NCI-H82 treated with DMSO at 0.1 percent for 48 hours (cell line): ENCODE measurements around the gene ZFP36L2.

Experiments used
- DNase-seq: peaks from one replicate; lab custom pipeline; 2025; ENCODE audit not compliant: unreplicated experiment; lab: John Stamatoyannopoulos, UW

The ZFP36L2 gene

DNA sequence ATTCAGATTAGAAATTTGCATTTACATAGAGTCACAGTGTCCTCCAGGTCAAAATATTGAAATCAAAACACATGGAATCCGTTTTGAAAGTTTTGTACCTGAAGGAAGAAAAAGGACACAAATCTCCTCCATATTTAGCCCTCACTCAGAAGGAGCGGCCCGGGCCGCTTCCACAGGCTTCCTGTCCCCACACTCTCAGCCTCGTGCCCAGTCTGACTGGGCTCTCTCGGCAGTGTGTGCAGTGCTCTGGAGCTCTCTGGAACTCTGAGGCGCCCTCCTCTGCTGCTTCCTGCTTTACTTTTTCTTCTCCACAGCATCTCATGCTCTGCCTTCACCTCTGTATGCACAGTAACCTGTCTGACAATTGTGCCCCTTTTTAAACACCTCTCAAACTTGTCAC lies 22.2 kb upstream of the ZFP36L2 start:
- DNase-seq = no peak

DNA sequence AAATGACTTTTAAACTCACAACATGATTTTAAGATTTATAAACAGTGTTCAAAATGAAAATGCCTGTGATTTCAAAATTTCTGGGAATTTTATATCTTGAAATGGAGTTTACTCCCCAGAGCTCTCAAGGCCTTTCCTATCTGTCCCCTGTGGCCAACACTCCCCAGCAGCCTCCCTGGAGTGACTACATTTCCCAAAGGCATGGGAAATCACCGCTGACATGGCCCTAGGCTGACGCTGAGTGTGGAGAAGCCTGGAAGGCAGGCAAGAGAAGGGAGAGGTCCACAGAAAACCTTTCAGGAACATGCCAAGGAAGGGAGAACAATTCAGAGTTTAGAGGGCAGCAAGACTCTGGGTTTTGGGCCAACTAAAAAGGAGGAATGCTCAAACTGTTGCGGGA lies 20.2 kb upstream of the ZFP36L2 start:
- no peak for DNase-seq

DNA sequence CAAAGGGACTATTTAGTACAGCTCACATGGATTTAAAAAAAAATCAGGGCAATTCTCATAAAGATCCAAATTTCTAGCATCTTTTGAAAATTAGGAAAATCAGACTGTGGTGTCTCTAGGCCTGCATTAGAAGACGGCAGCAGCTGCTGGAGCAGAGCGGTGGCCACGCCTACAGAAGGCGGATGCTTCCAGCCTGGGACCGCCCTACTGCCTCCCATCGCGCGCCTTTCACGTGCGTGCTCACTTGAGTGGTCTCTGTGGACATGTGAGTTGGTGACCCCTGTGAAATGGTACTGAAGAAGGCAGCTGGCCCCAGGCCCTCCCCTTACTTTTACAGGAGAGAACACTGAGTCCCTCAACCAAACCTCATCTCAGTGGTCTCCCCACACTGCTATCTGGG lies 15.2 kb upstream of the ZFP36L2 start:
- no peak for DNase-seq

DNA sequence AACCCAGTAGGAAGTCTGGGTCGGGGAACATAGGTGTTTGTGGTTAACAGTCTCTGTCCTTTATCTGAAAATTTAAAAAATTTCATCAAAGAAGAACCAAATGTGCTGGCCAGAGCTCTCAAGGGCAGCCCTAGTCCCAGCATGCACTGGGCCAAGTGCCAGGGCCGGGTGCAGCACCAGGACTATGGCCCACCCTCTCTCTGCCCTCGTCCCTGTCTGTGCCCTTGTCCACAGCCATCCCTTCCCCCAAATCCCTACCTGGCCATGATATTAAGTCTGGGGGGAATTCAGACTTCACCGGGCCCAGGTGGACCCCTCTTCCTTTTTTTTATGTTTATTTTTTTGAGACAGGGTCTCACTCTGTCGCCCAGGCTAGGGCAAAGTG lies 14.4 kb upstream of the ZFP36L2 start:
- DNase-seq = no peak

DNA sequence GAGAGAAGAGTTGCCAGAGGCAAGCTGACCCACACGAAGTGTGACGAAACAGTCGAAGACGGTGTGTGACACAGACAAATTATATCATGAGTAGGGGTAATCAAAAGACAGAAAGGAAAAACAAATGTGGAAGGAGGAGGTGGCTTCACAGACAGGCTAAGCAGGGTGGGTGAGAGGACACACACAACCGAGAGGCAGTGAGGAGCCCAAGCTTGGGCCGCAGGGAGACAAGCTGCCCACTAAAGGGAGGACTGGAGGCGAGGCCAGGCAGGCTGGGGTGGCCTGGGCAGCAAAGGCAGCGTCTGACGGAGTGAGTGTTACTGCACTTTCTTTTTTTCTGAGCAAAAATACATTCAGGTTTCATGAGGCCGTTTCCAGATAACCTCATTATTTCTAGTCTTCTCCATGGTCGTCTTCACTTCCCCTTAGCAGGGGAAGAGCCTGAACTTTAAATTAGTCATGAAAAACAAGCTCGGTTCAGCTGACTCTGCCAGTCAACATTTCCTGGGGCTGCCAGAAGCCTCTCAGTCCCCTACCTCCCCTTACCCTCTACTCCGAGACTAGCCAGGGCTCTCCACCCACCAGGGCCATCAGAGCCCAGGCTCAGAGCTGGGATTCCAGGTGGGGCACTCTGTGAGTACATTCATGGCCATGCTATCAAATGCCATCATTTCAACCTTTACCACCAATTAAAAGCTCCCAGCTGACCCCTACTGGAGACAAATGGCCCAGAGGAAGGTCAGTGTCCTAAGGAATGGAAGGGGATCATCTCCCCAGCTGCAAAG lies 13.8 kb upstream of the ZFP36L2 start:
- no peak for DNase-seq

DNA sequence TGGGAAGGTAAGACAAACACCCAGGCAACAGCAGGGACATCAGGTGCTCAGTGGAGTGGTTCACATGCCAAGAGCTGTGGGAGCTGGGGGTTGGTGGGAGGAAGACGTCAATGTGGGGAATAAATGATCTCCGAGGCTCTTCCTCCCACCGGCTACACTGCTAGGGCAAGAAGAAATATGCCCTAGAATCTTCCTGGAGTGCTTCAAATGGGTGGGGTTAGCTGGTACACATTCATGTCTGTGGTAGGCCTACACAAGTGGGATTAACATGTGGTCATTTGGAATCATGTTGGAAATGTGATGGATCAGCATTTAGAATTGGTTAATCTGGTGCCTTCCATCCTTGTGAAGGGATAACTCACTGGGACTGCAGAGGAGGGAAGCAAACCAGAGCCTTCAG lies 12.4 kb upstream of the ZFP36L2 start:
- DNase-seq = no peak

DNA sequence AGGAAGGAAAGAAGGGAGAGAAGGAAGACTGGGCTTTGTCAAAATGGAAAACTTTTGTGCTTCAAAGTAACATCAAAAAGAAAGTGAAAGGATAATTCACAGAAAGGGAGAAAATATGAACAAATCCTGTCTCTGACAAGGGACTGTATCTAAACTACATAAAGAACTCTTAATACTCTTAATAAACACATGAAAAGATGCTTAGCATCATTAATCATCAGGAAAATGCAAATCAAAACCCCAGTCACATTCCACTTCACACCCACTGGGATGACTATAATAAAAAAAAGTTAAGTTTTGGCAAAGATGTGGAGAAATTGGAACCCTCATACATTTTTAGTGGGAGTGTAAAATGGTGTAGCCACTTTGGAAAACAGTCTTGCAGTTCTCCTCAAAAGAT lies 11.8 kb upstream of the ZFP36L2 start:
- DNase-seq = no peak

DNA sequence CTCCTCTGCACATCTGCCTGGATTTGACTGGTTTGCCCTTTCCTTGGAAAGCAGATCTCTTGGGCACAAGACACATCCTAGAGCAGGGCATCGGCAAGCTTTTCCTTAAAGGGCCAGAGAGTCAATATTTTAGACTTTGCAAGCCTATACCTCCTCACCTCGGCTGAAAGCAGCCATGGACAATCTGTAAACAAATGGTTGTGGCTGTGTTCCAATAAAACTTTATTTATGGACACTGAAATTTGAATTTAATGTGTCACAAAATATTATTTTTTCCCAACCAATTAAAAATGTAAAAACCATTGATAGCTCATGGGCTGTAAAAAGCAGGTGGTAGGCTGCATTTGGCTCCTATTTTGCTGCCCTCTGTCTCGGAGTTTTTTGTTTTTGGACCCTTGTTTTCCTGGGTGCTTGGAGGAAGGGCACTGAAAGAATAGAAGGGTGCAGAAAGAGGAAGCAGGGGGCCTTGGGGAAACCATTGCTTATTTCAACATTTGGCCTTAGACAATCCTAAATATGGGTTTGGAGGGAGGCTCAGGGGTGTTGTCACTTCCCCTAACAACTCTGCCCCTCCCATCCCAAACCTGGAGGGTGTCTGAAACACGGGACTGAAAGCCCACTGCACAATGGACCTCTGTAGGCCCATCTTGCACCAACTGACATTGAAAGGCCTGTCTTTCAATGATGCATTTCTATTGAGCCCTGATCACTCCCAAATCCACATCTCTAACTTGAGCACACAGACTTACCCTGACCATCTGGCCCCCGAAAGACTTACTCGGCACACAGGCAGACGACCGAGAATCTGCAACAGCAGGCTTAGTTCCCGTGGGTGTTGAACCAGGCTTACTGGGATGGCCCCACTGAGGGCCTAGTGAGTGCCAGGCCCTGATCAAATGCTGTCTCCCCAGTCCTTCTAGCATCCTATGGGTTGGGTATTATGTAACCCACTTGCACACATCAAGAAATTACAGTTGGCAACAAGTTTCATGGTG lies 7.1 kb upstream of the ZFP36L2 start:
- DNase-seq = peak; percentile 88

DNA sequence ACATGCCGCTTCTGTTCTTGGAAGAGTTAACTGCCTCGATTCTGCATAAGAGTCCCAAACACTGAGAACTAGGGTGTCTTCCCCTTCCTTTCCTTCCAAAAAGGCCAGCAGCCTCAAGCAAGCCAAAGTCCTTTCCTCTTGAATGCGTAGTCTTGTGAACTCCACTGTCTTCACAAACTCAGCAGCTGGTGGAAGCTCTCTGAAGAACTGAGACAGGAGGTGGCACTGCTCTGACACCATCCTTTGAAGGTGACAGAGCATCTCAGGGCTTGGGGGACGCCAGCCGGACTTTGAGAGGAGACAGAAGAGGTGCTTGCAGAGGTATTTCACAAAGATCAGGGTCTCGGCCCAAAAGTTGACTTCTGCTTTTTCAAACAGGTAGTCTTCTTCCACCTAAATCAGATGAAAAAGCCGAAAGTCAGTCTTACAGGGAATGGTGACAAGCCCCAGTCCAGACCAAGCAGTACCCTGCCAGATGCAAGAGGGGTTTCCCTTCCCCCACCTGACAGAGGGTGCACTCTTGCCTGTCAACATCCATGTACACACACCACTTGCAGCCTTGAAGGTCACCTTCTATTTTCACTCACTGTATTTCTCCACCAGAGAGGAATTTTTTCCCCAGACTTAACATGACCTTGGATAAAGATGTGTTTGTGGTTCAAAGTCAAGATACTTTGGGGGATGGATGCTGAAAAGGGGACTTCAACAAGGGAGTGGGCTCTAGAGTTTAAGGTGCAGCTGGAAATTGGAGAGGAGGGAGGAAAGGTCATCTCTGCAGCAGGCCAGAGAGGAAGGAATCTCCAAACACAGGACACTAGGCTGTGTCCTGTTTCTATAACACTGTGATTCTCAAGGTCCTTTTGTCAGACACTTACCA lies 4.8 kb upstream of the ZFP36L2 start:
- DNase-seq = no peak

DNA sequence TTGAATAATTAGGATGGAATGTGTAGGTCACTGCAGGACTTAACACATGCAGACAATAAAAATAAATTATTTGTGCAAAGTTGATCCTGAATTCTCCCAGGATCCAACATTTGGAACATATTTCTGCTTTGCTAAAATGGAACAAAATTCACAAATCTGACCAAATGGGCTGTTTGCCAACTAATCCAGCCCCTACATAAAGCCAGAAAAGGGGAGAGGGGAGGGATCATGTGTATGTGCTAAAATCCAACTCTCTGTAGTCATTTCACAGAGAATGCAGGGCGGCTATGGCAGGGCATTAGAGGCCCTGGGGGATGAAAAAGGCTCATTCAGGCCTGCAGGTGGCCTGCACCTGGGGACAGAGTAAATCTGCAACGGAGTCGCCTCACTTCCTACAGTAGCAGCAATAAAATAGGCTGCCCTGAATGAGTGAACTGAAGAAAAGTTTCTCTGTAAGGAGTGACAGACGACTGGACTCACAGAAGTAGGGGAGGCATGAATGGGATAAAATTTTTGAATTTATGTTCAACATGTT lies 4.0 kb upstream of the ZFP36L2 start:
- no peak for DNase-seq

DNA sequence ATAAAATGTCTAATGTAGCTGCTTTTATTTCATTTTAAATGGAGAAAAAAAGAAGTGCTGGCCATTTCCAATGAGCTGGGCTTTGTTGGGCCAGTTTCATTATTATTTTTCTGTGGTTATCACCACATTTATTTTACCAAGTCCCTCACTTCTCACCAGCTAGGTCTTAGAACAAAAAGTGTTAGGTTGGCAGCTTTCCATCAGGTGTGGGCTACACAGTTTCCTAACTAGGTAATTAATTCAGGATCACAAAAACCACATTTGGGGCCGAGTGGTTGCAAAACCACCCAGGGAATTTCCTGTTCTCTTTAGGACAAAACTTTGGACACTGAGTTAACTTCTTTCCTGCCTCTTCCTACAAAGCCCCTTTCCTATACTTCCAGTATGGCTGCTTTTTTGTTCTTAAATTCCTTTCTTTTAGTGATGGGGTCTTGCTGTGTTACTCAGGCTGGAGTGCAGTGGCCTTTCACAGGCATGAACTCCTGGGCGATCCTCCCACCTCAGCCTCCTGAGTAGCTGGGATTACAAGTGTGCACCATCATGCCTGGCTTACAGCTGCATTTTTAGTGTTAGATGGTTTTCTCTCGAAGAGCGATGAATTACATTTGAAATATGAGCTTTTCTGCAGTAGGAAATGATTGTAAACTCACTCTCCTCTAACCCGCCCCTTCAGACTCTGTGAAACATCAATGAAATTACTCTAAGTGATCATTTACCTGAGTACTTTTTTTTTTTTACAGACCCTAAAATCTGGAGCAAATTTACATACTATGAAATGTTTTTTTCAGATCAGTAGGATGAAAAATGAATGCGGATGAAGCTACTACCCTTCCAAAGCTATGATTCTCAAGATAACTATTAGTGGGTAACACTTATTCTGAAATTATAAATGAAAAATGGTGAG lies 2.6 kb upstream of the ZFP36L2 start:
- DNase-seq = no peak

DNA sequence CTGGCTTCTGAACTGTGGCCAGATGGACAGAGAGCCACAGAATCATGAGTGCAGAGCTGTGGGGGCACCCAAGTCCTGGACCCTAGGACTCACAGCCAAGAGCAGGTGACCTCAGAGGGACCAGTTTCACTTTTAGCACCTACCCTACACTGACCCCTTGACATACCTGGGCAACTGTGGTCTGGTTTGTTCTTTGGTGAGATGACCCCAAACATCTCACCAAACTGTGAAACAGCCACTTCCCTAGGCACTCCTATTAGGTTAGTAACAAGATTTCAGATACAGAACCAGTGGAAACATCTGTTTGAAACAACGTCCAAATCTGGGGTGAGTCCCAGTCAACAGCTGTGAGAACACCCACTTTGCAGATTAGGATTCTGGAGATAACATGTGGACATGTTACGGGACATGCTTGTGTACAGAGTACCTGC lies 1.9 kb upstream of the ZFP36L2 start:
- DNase-seq = no peak

DNA sequence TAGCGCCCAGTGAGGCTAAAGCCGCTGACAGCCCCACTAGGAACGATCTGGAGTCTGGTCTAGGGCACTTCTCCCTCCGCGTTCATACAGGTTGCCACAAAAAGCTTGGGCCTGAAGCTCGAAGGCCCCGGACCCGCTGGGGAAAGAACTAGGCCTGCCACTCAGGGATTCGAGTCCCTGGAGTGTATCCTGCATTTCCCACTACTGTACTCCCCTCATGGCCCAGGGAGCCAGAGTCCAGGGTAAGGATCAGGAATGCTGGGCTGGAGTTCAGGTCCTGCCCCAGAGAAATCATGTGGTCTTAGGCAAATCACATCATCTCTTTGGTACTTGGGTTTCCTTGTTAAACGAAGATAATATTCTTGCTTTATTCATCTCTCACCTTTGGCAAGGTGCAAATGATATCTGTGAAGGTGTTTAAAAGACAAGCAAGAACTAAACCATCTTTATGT lies 1.4 kb upstream of the ZFP36L2 start:
- no peak for DNase-seq

DNA sequence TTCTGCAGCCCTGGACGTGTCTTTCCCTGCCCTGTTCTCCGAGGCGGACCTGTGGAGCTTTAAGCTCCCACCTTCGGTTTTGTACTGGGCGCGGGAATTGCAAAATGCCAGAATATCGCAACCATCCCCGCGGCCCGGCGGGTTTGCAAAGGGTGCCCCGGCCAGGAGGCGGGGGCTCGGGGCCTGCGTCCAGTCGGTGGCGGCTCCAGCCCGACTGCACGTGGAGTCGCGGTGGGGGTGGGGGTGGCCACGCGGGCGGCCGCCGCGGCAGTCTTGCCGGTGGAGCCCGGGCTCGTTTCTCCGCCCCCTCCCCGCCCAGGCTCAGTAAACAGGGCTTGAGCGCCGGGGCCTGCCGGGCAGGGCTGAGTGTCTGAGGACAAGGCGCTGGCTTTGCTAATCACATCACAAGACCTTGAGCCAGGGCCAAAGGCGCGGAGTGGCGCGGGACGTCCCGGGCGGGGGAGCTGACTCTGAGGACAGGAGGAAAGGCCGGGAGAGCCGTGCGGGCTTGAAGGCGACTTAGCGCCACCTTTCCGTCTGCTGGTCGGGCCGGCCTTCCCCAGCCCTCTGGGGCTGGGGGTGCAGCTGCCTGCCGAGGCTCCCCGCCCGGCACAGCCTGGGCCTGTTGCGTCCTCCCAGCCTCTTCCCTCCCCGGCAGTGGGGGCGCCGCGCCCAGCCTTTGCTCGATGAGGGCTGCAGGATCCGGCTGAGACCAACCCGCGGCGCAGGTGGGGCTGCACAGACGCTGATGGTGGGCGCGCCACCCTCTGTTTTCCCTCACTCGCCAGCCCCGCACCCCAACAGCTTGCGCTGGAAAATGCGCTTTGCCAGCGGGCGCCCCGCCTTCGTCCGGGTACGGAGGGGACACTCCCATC lies 786 bp upstream of the ZFP36L2 start:
- DNase-seq = peak; percentile 53

DNA sequence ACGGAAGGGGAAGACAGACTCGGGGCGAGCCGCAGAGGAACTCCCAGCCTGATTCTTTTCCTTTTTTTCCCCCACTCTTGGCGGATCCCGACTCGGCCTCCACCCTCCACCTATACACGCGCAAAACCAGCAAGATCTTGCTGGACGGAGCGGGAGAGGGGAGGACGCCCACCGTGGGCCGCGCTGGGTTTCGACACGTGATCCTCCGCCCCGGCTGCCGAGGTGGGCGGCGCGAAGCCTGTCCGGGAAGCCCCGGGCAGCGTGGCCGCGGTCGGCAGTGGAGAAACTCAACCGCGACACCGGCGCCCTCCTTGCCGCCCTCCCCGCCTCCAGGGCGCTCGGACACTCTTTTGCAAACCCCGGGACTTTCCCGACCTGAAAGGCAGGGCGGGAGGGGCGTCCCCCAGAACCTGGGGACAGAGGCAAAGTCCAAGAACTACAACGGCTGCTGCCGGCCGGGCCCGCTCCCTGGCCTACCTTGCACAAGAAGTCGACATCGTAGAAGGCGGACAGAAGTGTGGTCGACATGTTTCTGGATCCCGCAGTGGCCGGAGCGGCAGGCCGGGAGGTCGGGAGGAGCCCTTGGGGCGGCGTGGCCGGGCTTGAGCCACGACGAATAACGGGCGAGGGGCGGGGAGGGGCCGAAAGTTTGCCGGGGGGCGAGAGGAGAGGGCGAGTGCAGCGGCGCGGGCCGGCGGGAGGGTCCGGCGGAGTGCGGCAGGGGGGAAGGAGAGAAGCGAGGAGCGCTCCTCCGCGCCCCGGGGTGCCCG lies 433 bp downstream of the ZFP36L2 start:
- DNase-seq = no peak

DNA sequence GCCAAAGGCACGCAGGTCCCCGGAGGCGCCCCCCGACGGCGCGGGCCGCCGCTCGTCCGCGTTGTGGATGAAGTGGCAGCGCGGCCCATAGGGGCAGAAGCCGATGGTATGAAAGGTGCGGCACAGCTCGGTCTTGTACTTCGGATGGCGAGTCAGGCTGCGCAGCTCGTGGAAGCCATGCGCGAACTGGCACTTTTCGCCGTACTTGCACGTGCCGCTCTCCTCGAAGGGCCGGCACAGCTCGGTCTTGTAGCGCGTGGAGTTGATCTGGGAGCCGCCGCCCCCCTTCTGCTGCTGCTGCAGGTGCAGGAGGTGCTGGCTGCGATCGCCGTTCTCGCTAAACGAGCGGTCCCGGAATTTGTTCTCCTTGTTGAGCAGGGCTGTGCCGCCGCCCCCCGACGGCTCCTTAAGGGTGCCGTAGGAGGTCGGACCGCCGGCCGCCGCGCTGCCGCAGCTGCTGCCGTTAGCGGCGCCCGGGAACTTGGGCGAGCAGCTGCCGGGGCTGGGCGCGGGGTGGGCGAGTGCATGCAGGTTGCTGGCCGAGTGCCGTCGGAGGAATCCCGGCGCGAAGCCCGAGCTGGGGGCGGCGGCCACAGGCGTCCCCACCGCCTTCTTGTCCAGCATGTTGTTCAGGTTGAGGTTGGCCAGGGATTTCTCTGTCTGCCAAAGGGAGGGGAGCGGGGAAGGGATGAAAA lies 1.2 kb downstream of the ZFP36L2 start:
- no peak for DNase-seq

DNA sequence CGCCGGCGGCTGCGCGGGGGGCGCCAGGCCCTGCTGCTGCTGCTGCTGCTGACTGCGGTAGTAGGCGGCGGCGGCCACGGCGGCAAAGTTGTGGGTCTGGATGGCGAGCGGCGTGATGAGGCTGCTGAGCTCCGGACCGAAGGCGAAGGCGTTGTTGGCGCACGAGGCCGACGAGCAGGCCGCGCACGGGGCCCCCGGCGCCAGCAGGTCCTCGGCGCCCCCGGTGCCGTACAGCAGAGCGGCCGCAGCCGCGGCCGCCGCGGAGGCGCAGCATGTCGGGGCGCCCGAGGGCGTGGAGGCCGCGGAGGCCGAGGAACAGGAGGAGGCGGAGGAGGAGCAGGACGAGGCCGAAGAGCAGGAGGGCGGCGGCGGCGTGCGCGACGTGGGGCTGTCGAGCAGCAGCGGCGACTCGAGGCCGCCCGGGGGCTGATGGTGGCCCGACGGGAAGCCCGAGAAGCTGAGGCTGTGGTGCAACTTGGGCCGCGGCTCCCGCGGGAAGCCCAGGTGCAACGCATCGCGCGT lies 1.8 kb downstream of the ZFP36L2 start:
- DNase-seq = no peak
